ENCODE measurements around the gene NFIX. TPM values are rescaled to one million over a fixed set of nuclear protein-coding genes. Genes with fewer than 3 reads are reported as not detected.
A peak's percentile ranks its signal among the peaks of the same experiment; 100 is the strongest.

The NFIX gene
- total RNA-seq, 1 donor from 2014 or later, result 75.5 TPM

GRCh38 chr19:13093407-13094105 lies 98.3 kb downstream of the NFIX start:
- DNase-seq, result peak; percentile 72

GRCh38 chr19:13094106-13094504 lies 98.8 kb downstream of the NFIX start:
- DNase-seq, result no peak

GRCh38 chr19:13094771-13095392 lies 99.6 kb downstream of the NFIX start:
- peak; percentile 18 for DNase-seq

GRCh38 chr19:13095393-13095784 lies 100.1 kb downstream of the NFIX start:
- no peak for DNase-seq

GRCh38 chr19:13095934-13096927 lies 101.0 kb downstream of the NFIX start:
- DNase-seq, result no peak

- no peak for DNase-seq
Measured at GRCh38 chr19:13097033-13097462, 101.8 kb downstream of the NFIX start.

GRCh38 chr19:13097463-13098258 lies 102.4 kb downstream of the NFIX start:
- no peak for DNase-seq

GRCh38 chr19:13098277-13099072 lies 103.2 kb downstream of the NFIX start:
- peak; percentile 71 for DNase-seq

- no peak for DNase-seq
Measured at GRCh38 chr19:13099073-13099999, 104.1 kb downstream of the NFIX start.

- DNase-seq, result no peak
Measured at GRCh38 chr19:13100031-13100588, 104.8 kb downstream of the NFIX start.

GRCh38 chr19:13100841-13101589 lies 105.7 kb downstream of the NFIX start:
- DNase-seq, result no peak

- DNase-seq, result no peak
Measured at GRCh38 chr19:13101590-13102415, 106.5 kb downstream of the NFIX start.

GRCh38 chr19:13102416-13102665 lies 107.1 kb downstream of the NFIX start:
- no peak for DNase-seq

- DNase-seq, result peak; percentile 22
Measured at GRCh38 chr19:13102666-13103580, 107.6 kb downstream of the NFIX start, which contains the start of gene LYL1. TSS of gene LYL1 (minus strand) at chr19:13102858. CDS start at chr19:13101171, 1,687 bp downstream.

- DNase-seq, result no peak
Measured at GRCh38 chr19:13103581-13104359, 108.5 kb downstream of the NFIX start.

GRCh38 chr19:13104360-13104847 lies 109.1 kb downstream of the NFIX start:
- DNase-seq, result no peak

Data from skin of body (tissue), 2 donors.